Smooth muscle cell (in vitro differentiated cells): ENCODE data around the gene CAPN14. TPM values are rescaled to one million over a fixed set of nuclear protein-coding genes. Genes with fewer than 3 reads are reported as not detected.

Experiments
- DNase-seq: peaks from one replicate; lab custom pipeline; 2025; ENCODE audit not compliant: unreplicated experiment; lab: John Stamatoyannopoulos, UW
- H2AFZ ChIP-seq: fragments of 200-600 bp; sonication (generic); 2 replicates; pipeline ENCODE4 v1.6.0; 2016; ENCODE audit warnings: antibody characterized with exemption, low read depth, mild to moderate bottlenecking
- H3F3A ChIP-seq: fragments of 200-600 bp; sonication (generic); 2 replicates; pipeline ENCODE4 v1.6.0; 2017; ENCODE audit warnings: antibody characterized with exemption, low read depth
- H3K27ac ChIP-seq: fragments of 200-600 bp; sonication (generic); 2 replicates; pipeline ENCODE4 v1.5.1; 2016; ENCODE audit warnings: low read depth, mild to moderate bottlenecking
- H3K27me3 ChIP-seq: fragments of 200-600 bp; sonication (generic); 2 replicates; pipeline ENCODE4 v1.6.1; 2016; ENCODE audit warnings: low read depth, mild to moderate bottlenecking
- H3K36me3 ChIP-seq: fragments of 200-600 bp; sonication (generic); 2 replicates; pipeline ENCODE4 v1.5.1; 2016; ENCODE audit warnings: low read depth
- H3K4me1 ChIP-seq: fragments of 200-600 bp; sonication (generic); 2 replicates; pipeline ENCODE4 v1.5.1; 2016; ENCODE audit warnings: low read depth
- H3K4me2 ChIP-seq: fragments of 200-600 bp; sonication (generic); 2 replicates; pipeline ENCODE4 v1.6.0; 2016; ENCODE audit warnings: mild to moderate bottlenecking
- H3K4me3 ChIP-seq: fragments of 200-600 bp; sonication (generic); 2 replicates; pipeline ENCODE4 v1.5.1; 2016; ENCODE audit warnings: mild to moderate bottlenecking
- H3K79me2 ChIP-seq: fragments of 200-600 bp; sonication (generic); 2 replicates; pipeline ENCODE4 v1.6.0; 2016; ENCODE audit warnings: low read depth, mild to moderate bottlenecking
- H3K9ac ChIP-seq: fragments of 200-600 bp; sonication (generic); 2 replicates; pipeline ENCODE4 v1.6.0; 2016; ENCODE audit warnings: low read depth
- H3K9me3 ChIP-seq: fragments of 200-600 bp; sonication (generic); replicated peaks from 2 replicates; pipeline ENCODE4 v1.5.1; 2016; ENCODE audit warnings: low read depth
- H4K20me1 ChIP-seq: fragments of 200-600 bp; sonication (generic); 2 replicates; pipeline ENCODE4 v1.6.0; 2016; ENCODE audit warnings: low read depth
- CTCF ChIP-seq: fragments of 200-600 bp; sonication (generic); IDR thresholded peaks from 2 replicates; pipeline ENCODE4 v1.5.1; 2017; ENCODE audit warnings: borderline replicate concordance, mild to moderate bottlenecking, antibody characterized with exemption; ENCODE audit not compliant: insufficient read depth, poor library complexity, severe bottlenecking
- WGBS: methylation state at CpG from one replicate; pipeline ENCODE4 v1.1.7; 2016; ENCODE audit warnings: low lambda C conversion rate; 5-methylcytosine and 5-hydroxymethylcytosine counted together
- polyA plus RNA-seq: library from polyadenylated mRNA; unstranded; fragments of >200 nt; fragmentation: Nextera tagmentation; extraction: Ambion mirVana; gene quantifications from 2 replicates; pipeline ENCODE4 v1.2.1, GENCODE V29; 2016
- total RNA-seq: library from RNA; depleted of rRNA; stranded (reverse); fragments of >200 nt; gene quantifications from 2 replicates; pipeline ENCODE4 v1.2.3, GENCODE V29; 2014

Gene CAPN14
- total and polyA plus RNA-seq, 2 experiments from 2014 or later, result 0.13 to 0.55 TPM

GRCh38 chr2:31193806-31194205 is 23.5 kb downstream of the CAPN14 start:
- Histone ChIP-seq H4K20me1 (no peaks in the 10 kb centered on the region), H3K9me3 (no peaks in the 10 kb centered on the region), H3K27me3 (no peaks in the 10 kb centered on the region), H3K4me3 (no peak overlapping the region), H3K79me2 (no peaks in the 10 kb centered on the region), H3K36me3 (no peaks in the 10 kb centered on the region), H3K4me1 (no peaks in the 10 kb centered on the region), H3K27ac (no peak overlapping the region), H3K4me2 (no peak overlapping the region), H2AFZ (no peak overlapping the region), H3K9ac (no peak overlapping the region), H3F3A (no peaks in the 10 kb centered on the region)
- DNase-seq, result no peak
- WGBS, result 93% methylated on average over 4 of the region's 4 CpGs
- no peak for TF ChIP-seq CTCF

GRCh38 chr2:31192851-31193392 is 24.4 kb downstream of the CAPN14 start:
- Histone ChIP-seq H4K20me1 (no peaks in the 10 kb centered on the region), H3K4me2 (no peak overlapping the region), H3K79me2 (no peaks in the 10 kb centered on the region), H3K36me3 (no peaks in the 10 kb centered on the region), H3K27me3 (no peaks in the 10 kb centered on the region), H2AFZ (no peak overlapping the region), H3K9me3 (no peaks in the 10 kb centered on the region), H3K27ac (no peak overlapping the region), H3K9ac (no peak overlapping the region), H3K4me3 (no peak overlapping the region), H3K4me1 (no peaks in the 10 kb centered on the region), H3F3A (no peaks in the 10 kb centered on the region)
- 86% methylated on average over 11 of the region's 12 CpGs for WGBS
- DNase-seq, result no peak
- TF ChIP-seq CTCF, result no peak

DNA sequence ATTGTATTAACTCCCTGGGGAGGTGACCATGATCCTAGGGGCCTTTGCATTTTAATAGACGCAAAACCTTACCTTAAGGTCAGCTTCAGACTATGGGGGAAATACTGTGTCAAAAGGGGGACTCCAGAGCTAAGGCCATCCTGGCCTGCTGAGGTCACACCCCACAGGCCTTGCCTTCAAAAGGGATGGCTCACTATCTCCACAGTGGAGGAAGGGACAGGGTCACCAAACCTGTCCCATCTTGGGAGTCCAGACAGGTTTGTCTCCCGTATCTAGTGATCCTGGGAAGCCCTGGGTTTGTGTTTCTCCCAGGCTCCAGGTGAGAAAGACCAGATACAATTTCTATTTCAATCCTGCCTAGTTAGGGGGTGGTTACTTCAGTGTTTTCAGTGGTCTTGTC is 24.9 kb downstream of the CAPN14 start:
- Histone ChIP-seq H3K9me3 (no peaks in the 10 kb centered on the region), H3F3A (no peaks in the 10 kb centered on the region), H3K4me3 (no peak overlapping the region), H3K36me3 (no peaks in the 10 kb centered on the region), H2AFZ (no peak overlapping the region), H3K27ac (no peak overlapping the region), H3K27me3 (peaks cover 4% of the 10 kb centered on the region), H4K20me1 (no peaks in the 10 kb centered on the region), H3K4me2 (no peak overlapping the region), H3K4me1 (no peaks in the 10 kb centered on the region), H3K9ac (no peak overlapping the region), H3K79me2 (no peaks in the 10 kb centered on the region)
- WGBS, result 100% methylated on average over 2 of the region's 2 CpGs
- no peak for TF ChIP-seq CTCF
- DNase-seq, result no peak

DNA sequence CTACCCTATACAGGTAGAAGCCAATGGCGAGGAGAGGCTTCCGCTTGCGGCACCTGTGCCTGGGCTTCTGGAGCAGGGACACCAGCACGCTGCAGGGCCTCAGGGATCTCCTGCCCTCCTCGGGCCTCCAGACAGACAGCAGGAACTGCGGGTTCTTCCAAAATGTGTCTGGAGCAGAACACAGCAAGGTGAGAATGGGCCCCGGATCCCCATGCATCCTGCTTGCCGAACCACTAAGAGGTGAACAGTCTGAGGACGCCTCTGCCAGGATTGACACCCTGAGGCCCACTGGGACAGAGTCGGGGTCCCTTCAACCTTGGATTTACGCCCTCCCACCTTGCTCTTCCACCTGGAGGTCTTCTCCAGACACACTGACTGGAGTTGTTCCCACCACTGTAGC is 25.4 kb downstream of the CAPN14 start:
- H3K4me1 ChIP-seq, result no peaks in the 10 kb centered on the region
- no peaks in the 10 kb centered on the region for H4K20me1 ChIP-seq
- no peak overlapping the region for H2AFZ ChIP-seq
- no peaks in the 10 kb centered on the region for H3K36me3 ChIP-seq
- no peak overlapping the region for H3K4me2 ChIP-seq
- H3F3A ChIP-seq, result no peaks in the 10 kb centered on the region
- no peak overlapping the region for H3K4me3 ChIP-seq
- TF ChIP-seq CTCF, result no peak
- no peak overlapping the region for H3K9ac ChIP-seq
- 96% methylated on average over 11 of the region's 11 CpGs for WGBS
- DNase-seq, result no peak
- H3K27me3 ChIP-seq, result peaks cover 6% of the 10 kb centered on the region
- H3K9me3 ChIP-seq, result no peaks in the 10 kb centered on the region
- H3K79me2 ChIP-seq, result no peaks in the 10 kb centered on the region
- H3K27ac ChIP-seq, result no peak overlapping the region
